Natural killer cell (primary cell): ENCODE measurements around the gene CBX4. TPM values are rescaled to one million over a fixed set of nuclear protein-coding genes. Genes with fewer than 3 reads are reported as not detected.

ENCODE experiments used
- ATAC-seq, 3 donors: fragments of 150-1000 bp in 2 of 3; fragments of 200-7000 bp in 1 of 3; cut with Tn5 transposase; 1 replicate in 1 of 3; 2 replicates in 2 of 3; pipeline ENCODE4 v1.10.0; 2021; ENCODE audit warnings: mild to moderate bottlenecking in 2 of 3, moderate library complexity in 2 of 3
- DNase-seq, 2 donors: peaks; one replicate each; pipeline versions ENCODE4 v3.0.0 to v3.0.0-alpha.2; 2013 to 2021; ENCODE audit warnings: mixed read lengths in 1 of 2
- H3K27ac ChIP-seq: one replicate; pipeline ENCODE4 v1.5.1; 2013; ENCODE audit warnings: mild to moderate bottlenecking, low read length
- H3K27me3 ChIP-seq: one replicate; pipeline ENCODE4 v1.6.1; 2013; ENCODE audit warnings: low read length; ENCODE audit not compliant: control insufficient read depth, insufficient read depth
- H3K36me3 ChIP-seq: one replicate; pipeline ENCODE4 v1.6.1; 2013; ENCODE audit warnings: low read length; ENCODE audit not compliant: control insufficient read depth, insufficient read depth
- H3K4me1 ChIP-seq: one replicate; pipeline ENCODE4 v1.6.1; 2013; ENCODE audit warnings: low read length; ENCODE audit not compliant: control insufficient read depth, insufficient read depth
- H3K4me3 ChIP-seq: one replicate; pipeline ENCODE4 v1.5.1; 2013; ENCODE audit warnings: low read length
- H3K9me3 ChIP-seq: one replicate; pipeline ENCODE4 v1.6.1; 2013; ENCODE audit warnings: low read length; ENCODE audit not compliant: control insufficient read depth, insufficient read depth
- H3K27ac Mint-ChIP-seq, 2 donors: one replicate each; pipeline ENCODE4 v1.8.0; 2022; ENCODE audit warnings: mild to moderate bottlenecking in 2 of 2, mixed read lengths in 2 of 2, moderate library complexity in 1 of 2
- H3K27me3 Mint-ChIP-seq, 2 donors: one replicate each; pipeline ENCODE4 v1.8.0; 2022; ENCODE audit warnings: low read depth in 2 of 2, mixed read lengths in 2 of 2
- H3K36me3 Mint-ChIP-seq: one replicate; pipeline ENCODE4 v1.8.0; 2022; ENCODE audit warnings: mixed read lengths
- H3K4me1 Mint-ChIP-seq, 2 donors: one replicate each; pipeline ENCODE4 v1.8.0; 2022; ENCODE audit warnings: mixed read lengths in 2 of 2
- H3K4me3 Mint-ChIP-seq: one replicate; pipeline ENCODE4 v1.8.0; 2022; ENCODE audit warnings: mild to moderate bottlenecking, moderate library complexity, mixed read lengths
- H3K9me3 Mint-ChIP-seq, 2 donors: one replicate each; pipeline ENCODE4 v1.8.0; 2022; ENCODE audit warnings: mixed read lengths in 2 of 2
- CTCF ChIP-seq: fragments of 200-600 bp; IDR thresholded peaks from one replicate; pipeline ENCODE4 v1.8.0; 2022; ENCODE audit warnings: antibody characterized with exemption
- WGBS: methylation state at CpG from one replicate; pipeline ENCODE4 v1.1.7; 2013; ENCODE audit warnings: missing lambda C conversion rate; ENCODE audit not compliant: insufficient coverage; 5-methylcytosine and 5-hydroxymethylcytosine counted together
- intact Hi-C: fragments of 100-400 bp; cut with micrococcal nuclease; formaldehyde crosslinking; loops from one replicate; pipeline ENCODE4 v1.14.2; 2022
- total RNA-seq, 4 donors: library from RNA; stranded (reverse); fragments of 120-200 nt in 1 of 4; gene quantifications; one replicate each; pipeline versions ENCODE4 v1.2.3 to v1.2.4, GENCODE V29; 2013 to 2022

The CBX4 gene
- total RNA-seq, 3 donors from 2014 or later (not counting 1 experiment from before 2014, with no cell fraction given), result 147 to 220 (median 217) TPM

- ATAC-seq, result no peak
- no peak overlapping the region for H3K27ac Mint-ChIP-seq
- no peaks in the 10 kb centered on the region for H3K36me3 ChIP-seq
- no peak for TF ChIP-seq CTCF
- H3K27me3 Mint-ChIP-seq, result peaks cover 44 to 61% of the 10 kb centered on the region in 2 donors
- WGBS, result 45% methylated on average over 41 of the region's 41 CpGs
- no peaks in the 10 kb centered on the region for H3K36me3 Mint-ChIP-seq
- DNase-seq, result no peak
- no peak overlapping the region for H3K4me3 ChIP-seq
- H3K9me3 Mint-ChIP-seq, result no peaks in the 10 kb centered on the region
- peak overlapping the region; percentile 17 for H3K4me3 Mint-ChIP-seq
- peaks cover 8 to 16% of the 10 kb centered on the region in 2 donors for H3K4me1 Mint-ChIP-seq
- H3K9me3 ChIP-seq, result no peaks in the 10 kb centered on the region
- peaks cover 44% of the 10 kb centered on the region for H3K27me3 ChIP-seq
- peaks cover 41% of the 10 kb centered on the region for H3K4me1 ChIP-seq
- no peak overlapping the region for H3K27ac ChIP-seq
- intact Hi-C loops, result no loop called here
Measured at GRCh38 chr17:79815836-79816461, 23.3 kb downstream of the CBX4 start.

- no peak overlapping the region for H3K27ac ChIP-seq
- Mint-ChIP-seq H3K27me3 (peaks cover 43 to 56% of the 10 kb centered on the region in 2 donors), H3K4me1 (peaks cover 12 to 23% of the 10 kb centered on the region in 2 donors), H3K36me3 (no peaks in the 10 kb centered on the region), H3K27ac (no peak overlapping the region), H3K4me3 (no peak overlapping the region), H3K9me3 (no peaks in the 10 kb centered on the region)
- ATAC-seq (peak in 1 of 3 donors; percentile 24), DNase-seq (peak in 1 of 2 donors; percentile 54)
- H3K9me3 ChIP-seq, result no peaks in the 10 kb centered on the region
- intact Hi-C loops, result no loop called here
- H3K27me3 ChIP-seq, result peaks cover 52% of the 10 kb centered on the region
- no peaks in the 10 kb centered on the region for H3K36me3 ChIP-seq
- peaks cover 48% of the 10 kb centered on the region for H3K4me1 ChIP-seq
- H3K4me3 ChIP-seq, result no peak overlapping the region
- 5% methylated on average over 96 of the region's 96 CpGs for WGBS
- TF ChIP-seq CTCF, result no peak
Measured at GRCh38 chr17:79814974-79815835, 24.0 kb downstream of the CBX4 start.

DNA sequence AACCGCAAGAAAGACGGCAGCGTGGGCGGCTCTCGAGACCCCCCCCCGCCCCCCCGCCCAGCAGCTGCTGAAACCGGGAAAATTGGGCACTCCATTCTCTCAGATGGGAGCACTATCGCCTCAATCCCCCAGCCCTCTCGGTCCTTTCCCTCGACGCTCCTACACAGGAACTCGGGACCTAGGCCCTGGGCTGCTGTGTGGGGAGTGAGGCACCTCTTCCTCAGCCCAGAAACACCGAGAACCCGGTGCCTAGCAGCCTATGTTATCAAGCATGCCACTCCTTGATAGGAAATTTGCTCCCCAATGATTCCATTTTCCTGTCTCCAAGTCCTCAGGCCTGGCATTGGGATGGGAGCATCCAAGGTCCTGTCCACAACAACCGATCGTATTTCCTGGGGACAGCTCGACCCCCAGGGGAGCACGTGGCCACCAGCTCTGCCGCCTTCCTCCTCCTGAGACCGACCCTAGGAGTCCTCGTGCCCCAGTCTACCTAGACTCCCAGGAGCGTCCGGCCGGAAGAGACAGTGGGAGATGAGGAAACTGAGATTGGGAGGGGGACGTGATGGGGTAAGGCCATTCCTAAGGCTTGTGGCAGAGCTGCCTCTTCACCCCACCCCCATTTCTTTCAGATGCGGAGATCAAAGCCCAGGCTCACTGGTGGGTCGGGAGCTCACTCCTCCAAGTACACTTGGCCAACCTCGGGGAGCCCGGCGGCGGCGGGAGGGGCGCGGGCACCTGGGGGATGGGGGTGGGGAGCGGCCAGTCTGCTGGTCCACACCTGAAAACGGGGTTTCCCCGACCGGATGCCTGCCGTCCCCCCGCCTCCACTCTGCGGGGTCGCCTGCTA, 24.9 kb downstream of the CBX4 start:
- Mint-ChIP-seq H3K4me1 (peaks cover 12 to 23% of the 10 kb centered on the region in 2 donors), H3K36me3 (no peaks in the 10 kb centered on the region), H3K4me3 (peak overlapping the region; percentile 65), H3K27me3 (peaks cover 42 to 49% of the 10 kb centered on the region in 2 donors), H3K27ac (peak overlapping the region in 1 of 2 donors; percentile 65), H3K9me3 (no peaks in the 10 kb centered on the region)
- ATAC-seq (no peak), DNase-seq (peak in 1 of 2 donors; percentile 47)
- no peak overlapping the region for H3K4me3 ChIP-seq
- H3K27ac ChIP-seq, result no peak overlapping the region
- no peaks in the 10 kb centered on the region for H3K9me3 ChIP-seq
- peaks cover 54% of the 10 kb centered on the region for H3K27me3 ChIP-seq
- WGBS, result 6% methylated on average over 31 of the region's 43 CpGs
- intact Hi-C loops, result no loop called here
- TF ChIP-seq CTCF, result no peak
- peaks cover 50% of the 10 kb centered on the region for H3K4me1 ChIP-seq
- H3K36me3 ChIP-seq, result no peaks in the 10 kb centered on the region
